ENCODE measurements around the gene DCAF5.

The DCAF5 gene

DNA sequence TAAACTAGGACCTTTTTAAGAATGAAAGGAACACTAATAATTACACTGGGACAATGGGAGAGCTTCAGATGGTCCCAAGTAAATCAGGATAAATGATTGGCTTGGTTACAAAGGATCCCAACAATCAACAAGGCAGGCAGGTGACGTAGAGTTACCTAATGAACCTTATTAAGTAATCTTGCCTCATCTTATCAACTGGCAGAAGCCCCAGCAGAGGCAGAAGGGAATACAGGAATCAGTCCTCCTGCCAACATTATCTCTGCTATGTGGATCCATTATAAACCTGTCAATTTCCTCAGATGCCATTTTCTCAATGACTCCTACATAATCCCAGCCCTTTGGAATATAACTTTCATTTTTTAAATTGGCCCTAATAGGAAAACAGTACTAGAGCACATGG lies 11.4 kb downstream of the DCAF5 start:
- no peak overlapping the region for H3K4me3 ChIP-seq (replicated peaks; ENCODE audit: low read depth, low read length)
- no peak for DNase-seq (ENCODE audit: low read depth)
- TF ChIP-seq, protein P1, sequence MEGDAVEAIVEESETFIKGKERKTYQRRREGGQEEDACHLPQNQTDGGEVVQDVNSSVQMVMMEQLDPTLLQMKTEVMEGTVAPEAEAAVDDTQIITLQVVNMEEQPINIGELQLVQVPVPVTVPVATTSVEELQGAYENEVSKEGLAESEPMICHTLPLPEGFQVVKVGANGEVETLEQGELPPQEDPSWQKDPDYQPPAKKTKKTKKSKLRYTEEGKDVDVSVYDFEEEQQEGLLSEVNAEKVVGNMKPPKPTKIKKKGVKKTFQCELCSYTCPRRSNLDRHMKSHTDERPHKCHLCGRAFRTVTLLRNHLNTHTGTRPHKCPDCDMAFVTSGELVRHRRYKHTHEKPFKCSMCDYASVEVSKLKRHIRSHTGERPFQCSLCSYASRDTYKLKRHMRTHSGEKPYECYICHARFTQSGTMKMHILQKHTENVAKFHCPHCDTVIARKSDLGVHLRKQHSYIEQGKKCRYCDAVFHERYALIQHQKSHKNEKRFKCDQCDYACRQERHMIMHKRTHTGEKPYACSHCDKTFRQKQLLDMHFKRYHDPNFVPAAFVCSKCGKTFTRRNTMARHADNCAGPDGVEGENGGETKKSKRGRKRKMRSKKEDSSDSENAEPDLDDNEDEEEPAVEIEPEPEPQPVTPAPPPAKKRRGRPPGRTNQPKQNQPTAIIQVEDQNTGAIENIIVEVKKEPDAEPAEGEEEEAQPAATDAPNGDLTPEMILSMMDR (IDR thresholded peaks at IDR 0.05; ENCODE audit: low read length, missing control alignments): no peak

DNA sequence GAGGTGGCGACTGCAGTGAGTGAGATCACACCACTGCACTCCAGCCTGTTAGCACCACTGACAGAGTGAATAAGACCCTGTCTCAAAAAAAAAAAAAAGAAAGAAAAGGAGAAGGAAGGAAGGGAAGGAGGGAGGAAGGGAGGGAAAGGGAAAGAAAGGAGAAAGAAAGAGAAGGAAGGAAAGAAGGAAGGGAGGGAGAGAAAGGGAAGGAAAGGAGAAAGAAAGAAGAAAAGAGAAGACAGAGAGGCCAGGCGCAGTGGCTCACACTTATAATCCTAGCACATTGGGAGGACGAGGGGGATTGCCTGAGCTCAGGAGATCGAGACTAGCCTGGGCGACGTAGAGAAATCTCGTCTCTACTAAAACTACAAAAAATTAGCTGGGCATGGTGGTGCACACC lies 13.2 kb downstream of the DCAF5 start:
- no peak overlapping the region for H3K4me3 ChIP-seq (replicated peaks; ENCODE audit: low read depth, low read length)
- DNase-seq (ENCODE audit: low read depth): no peak
- TF ChIP-seq, protein P1 (IDR thresholded peaks at IDR 0.05; ENCODE audit: low read length, missing control alignments): no peak

DNA sequence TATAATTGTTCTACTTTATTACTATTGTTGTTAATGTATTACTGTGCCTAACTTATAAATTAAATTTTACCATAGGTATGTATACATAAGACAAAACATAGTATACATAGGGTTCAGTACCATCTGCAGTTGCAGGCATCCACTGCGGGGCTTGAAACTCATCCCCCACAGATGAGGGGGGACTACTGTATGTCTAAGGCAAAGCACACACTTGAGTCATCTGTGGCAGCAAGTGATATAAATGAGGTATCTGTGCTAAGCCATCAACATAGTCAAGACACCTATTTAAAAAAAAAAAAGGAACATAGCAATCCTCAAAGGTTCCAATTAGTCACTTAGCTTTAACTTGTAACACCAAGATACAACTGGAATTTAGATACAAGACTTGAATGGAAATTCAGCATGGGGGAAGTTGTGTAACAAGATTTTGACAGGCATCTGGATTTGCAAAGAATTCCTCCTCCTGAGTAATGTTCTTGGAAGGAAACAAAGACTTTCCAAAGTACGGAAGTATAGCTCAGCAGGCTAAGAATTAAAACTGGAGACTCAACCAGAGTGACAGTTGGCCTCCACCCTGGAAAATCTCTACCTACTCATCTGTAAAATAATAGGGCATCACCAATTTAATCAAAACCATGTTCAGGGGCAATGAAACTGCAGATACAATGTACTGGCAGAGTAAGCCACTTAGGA lies 14.9 kb downstream of the DCAF5 start:
- TF ChIP-seq, protein P1 (IDR thresholded peaks at IDR 0.05; ENCODE audit: low read length, missing control alignments): no peak
- H3K4me3 ChIP-seq (replicated peaks; ENCODE audit: low read depth, low read length): no peak overlapping the region
- DNase-seq (ENCODE audit: low read depth): peak; percentile 90

DNA sequence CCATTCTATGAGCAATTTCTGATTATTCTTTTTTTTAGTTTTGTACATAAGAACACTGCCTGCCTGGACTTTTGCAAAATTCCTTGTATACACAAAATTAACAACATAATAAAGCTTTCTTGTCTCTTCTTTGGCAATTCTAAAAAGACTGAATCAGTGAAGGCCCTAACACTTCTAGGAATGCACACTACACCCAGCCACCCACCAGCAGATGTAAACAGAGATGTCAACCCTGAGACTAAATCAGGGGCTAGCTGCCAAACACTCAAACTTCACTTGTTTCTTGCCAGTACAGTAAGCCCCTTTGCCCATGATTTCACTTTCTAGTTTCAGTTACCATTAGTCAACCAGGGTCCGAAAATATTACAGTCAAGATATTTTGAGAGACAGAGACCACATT lies 15.5 kb downstream of the DCAF5 start:
- TF ChIP-seq, protein P1 (IDR thresholded peaks at IDR 0.05; ENCODE audit: low read length, missing control alignments): no peak
- no peak overlapping the region for H3K4me3 ChIP-seq (replicated peaks; ENCODE audit: low read depth, low read length)
- DNase-seq (ENCODE audit: low read depth): no peak

DNA sequence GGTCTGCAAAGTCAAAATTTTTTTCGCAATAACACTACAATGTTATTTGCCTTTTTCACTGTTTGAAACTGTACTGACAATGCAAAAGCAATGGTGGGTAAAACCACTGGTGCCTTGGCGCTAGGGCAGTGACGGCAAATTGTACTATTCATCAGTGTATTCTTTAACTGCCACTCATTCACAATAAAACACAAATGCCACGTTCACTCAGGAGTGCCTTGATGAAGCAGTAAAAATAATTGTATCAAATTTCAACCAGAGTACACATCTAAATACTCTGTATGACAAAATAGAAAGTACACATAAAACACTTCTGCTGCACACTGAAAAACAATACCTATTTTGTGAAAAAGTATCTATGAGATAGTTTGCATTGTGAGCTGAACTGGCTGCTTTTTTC lies 17.8 kb downstream of the DCAF5 start:
- no peak for DNase-seq (ENCODE audit: low read depth)
- H3K4me3 ChIP-seq (replicated peaks; ENCODE audit: low read depth, low read length): no peak overlapping the region
- TF ChIP-seq, protein P1 (IDR thresholded peaks at IDR 0.05; ENCODE audit: low read length, missing control alignments): no peak

DNA sequence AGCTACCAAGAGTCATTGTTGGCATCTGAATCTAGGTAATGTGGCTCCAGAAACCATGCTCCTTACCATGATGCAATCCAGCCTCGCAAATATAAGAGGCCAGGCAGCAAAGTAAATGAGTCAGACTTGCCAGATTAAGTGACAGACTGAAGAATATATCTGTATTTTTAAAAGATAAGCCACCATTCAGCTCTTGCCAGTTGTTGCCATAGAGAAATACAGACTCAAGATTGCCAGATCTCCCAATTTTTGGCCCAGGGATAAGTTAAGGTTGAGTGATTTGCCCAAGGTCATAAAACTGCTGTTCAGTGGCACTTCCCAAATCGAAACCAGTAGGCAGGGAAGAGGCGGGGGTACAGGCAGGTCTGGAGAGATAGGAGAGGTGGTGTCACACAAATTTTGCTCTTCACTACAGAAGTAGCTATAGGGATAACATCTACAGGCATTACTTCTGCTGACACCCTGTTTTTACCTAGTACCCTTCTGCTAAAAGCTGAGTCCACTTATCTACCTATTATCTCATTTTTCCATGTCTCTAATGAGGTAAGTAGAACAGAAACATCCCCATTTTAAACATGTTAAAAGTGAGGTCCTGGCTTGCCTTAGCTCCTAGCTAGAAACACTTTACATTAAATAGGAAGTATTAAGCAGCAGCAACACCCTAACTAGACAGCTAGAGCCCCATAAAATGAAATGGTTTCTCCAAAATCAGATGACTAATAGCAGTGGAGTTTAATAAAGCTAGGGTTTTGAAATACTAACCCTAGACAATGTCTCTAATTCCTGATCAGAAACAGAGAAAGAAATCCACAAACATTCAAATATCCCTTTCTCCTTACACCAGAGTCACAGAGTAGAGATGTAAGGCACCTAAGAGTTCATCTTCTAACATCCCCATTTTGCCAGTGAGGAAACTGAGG lies 19.5 kb downstream of the DCAF5 start:
- TF ChIP-seq, protein P1 (IDR thresholded peaks at IDR 0.05; ENCODE audit: low read length, missing control alignments): no peak
- peak overlapping the region; percentile 24 for H3K4me3 ChIP-seq (replicated peaks; ENCODE audit: low read depth, low read length)
- peak; percentile 84 for DNase-seq (ENCODE audit: low read depth)

Measured in fibroblast of pulmonary artery (primary cell).